ENCODE data around the gene LHFPL3. TPM values are rescaled to one million over a fixed set of nuclear protein-coding genes. Genes with fewer than 3 reads are reported as not detected.

LHFPL3 gene
- total RNA-seq, 4 donors from 2014 or later, result not detected

DNA sequence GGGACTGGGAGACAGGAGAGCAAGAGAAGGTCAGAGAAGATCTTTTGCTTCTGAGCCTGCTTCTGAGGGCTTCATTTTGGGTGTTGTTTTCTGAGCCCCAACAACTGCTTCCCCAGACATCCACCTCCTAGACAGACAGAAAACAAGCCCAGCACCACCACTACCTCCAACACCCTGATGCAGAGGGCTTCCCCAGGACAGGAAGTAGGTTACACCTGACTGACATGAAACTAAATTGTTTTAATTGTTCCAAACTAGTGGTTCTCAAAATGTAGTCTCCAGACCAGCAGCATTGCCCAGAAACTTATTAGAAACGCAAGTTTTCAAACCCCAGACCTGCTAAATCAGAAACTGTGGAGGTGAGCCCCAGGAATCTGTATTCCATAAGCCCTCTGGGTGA, 522.0 kb downstream of the LHFPL3 start:
- TF ChIP-seq POLR2A (IDR thresholded peaks at IDR 0.05), result no peak
- TF ChIP-seq, protein P1, sequence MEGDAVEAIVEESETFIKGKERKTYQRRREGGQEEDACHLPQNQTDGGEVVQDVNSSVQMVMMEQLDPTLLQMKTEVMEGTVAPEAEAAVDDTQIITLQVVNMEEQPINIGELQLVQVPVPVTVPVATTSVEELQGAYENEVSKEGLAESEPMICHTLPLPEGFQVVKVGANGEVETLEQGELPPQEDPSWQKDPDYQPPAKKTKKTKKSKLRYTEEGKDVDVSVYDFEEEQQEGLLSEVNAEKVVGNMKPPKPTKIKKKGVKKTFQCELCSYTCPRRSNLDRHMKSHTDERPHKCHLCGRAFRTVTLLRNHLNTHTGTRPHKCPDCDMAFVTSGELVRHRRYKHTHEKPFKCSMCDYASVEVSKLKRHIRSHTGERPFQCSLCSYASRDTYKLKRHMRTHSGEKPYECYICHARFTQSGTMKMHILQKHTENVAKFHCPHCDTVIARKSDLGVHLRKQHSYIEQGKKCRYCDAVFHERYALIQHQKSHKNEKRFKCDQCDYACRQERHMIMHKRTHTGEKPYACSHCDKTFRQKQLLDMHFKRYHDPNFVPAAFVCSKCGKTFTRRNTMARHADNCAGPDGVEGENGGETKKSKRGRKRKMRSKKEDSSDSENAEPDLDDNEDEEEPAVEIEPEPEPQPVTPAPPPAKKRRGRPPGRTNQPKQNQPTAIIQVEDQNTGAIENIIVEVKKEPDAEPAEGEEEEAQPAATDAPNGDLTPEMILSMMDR (IDR thresholded peaks at IDR 0.05), result no peak
- Histone ChIP-seq H3K9me3 (no peaks in the 10 kb centered on the region), H3K4me3 (no peak overlapping the region), H3K36me3 (no peaks in the 10 kb centered on the region), H3K27me3 (no peaks in the 10 kb centered on the region), H3K27ac (no peak overlapping the region), H3K4me1 (no peaks in the 10 kb centered on the region)
- DNase-seq, result no peak

DNA sequence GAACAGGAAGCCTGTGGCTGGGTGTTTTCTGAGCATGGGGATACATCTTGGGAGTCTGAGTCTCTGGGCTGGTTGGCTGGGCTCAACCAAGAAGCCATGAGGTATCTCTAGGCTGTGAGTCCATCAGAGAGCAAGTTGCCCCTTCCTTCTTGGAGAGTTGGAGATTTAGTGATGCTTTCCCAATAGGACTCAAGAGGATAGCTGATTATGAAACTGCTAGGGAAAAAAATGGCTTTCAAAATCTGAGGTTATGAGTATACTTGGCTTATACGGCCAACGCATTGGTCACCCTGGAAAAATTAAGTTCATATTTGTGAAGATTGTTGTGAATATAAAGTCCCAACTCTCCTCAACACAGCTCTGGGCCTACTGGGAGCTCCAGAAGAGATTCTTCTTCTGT, 522.9 kb downstream of the LHFPL3 start:
- TF ChIP-seq, protein P1 (IDR thresholded peaks at IDR 0.05), result no peak
- no peak for TF ChIP-seq POLR2A (IDR thresholded peaks at IDR 0.05)
- Histone ChIP-seq H3K9me3 (no peaks in the 10 kb centered on the region), H3K27me3 (no peaks in the 10 kb centered on the region), H3K27ac (no peak overlapping the region), H3K36me3 (no peaks in the 10 kb centered on the region), H3K4me3 (no peak overlapping the region), H3K4me1 (no peaks in the 10 kb centered on the region)
- no peak for DNase-seq

DNA sequence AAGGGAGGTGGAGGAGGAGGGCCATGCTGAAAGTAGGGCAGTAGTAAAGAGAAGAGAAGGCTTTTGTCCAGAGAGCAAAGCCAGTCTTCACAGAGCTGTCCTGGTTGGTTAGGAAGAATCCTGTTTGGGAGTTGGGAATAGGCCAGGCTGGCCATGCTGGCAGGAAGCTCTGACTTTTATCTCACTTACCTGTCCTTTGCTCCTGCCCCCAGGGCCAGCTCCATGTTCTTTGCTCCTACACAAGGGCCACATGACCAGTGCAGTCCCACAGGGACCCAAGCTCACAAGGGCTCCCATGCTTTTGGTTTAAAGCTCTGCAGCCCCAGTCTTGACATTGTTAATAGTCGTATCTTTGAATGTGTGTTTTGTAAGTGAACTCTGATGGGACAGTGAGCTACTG, 524.0 kb downstream of the LHFPL3 start:
- Histone ChIP-seq H3K36me3 (no peaks in the 10 kb centered on the region), H3K27ac (no peak overlapping the region), H3K4me1 (no peaks in the 10 kb centered on the region), H3K27me3 (no peaks in the 10 kb centered on the region), H3K4me3 (no peak overlapping the region), H3K9me3 (no peaks in the 10 kb centered on the region)
- no peak for TF ChIP-seq POLR2A (IDR thresholded peaks at IDR 0.05)
- no peak for DNase-seq

DNA sequence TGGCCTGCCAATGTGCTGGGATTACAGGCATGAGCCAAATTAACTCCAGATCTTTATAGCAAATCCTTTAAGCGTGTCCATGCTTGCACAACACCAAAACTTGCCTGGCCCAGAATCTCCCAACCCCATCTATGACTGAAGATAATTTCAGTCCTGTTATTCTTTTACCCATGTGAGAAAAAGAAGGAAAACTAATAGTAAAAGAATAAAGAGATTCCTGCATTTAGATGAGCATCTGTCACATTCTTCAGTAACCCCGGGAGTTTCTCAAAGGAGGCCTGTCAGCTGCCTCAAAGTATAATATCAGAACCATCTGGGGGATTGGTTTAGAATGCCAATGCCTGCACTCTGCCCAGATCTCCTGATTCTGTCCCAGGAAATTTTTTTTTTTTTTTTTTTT, 527.5 kb downstream of the LHFPL3 start:
- Histone ChIP-seq H3K36me3 (no peaks in the 10 kb centered on the region), H3K4me1 (no peaks in the 10 kb centered on the region), H3K27me3 (no peaks in the 10 kb centered on the region), H3K9me3 (no peaks in the 10 kb centered on the region), H3K4me3 (no peak overlapping the region), H3K27ac (no peak overlapping the region)
- TF ChIP-seq, protein P1 (IDR thresholded peaks at IDR 0.05), result no peak
- no peak for TF ChIP-seq POLR2A (IDR thresholded peaks at IDR 0.05)
- no peak for DNase-seq

DNA sequence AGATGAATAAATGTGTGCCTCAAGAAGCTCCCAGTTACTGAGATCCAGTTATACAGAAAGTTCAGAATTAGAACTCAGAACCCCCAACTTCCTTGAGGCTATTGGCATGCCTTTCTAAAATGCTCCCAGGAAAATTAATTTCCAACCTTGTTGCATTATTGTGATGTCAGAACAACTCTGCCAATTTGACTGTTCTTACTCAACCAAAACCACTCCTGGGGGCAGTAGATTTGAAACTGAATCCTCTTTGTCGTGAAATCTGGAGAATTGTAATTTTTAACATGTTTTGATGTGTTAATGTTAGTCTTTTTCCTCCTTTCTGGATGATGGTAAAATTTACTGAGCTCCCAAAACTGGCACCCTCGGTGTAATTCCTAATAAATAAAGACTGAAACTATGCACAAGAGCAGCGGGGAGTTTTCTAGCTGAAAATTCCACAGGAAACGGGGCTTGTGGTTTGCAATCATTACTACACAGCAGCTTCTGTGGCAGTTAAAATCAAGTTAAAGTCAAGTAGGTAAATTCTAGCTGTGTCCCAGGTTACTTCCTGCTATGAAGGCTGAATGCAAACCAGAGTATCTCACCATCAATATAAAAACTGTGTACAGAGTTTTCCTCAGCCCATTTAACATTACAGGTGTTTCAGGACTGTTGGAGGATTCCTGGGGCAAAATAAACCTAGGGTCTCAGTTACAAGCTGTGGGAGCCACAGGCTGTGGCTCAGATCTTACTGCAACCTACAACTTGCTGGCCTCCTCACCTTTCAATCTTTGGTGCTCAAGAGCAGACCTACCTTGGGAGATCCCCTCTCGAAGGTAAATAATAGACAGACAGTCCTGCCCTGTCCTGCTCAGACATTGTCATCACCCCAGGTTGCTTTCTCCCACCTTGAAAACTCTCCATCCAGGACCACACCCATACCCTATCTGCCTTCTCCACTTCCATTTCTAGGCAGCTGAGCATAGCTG, 529.3 kb downstream of the LHFPL3 start:
- no peaks in the 10 kb centered on the region for H3K4me1 ChIP-seq
- no peak overlapping the region for H3K27ac ChIP-seq
- no peak overlapping the region for H3K4me3 ChIP-seq
- H3K27me3 ChIP-seq, result no peaks in the 10 kb centered on the region
- H3K36me3 ChIP-seq, result no peaks in the 10 kb centered on the region
- H3K9me3 ChIP-seq, result no peaks in the 10 kb centered on the region
- DNase-seq, result no peak
- TF ChIP-seq, protein P1 (IDR thresholded peaks at IDR 0.05), result no peak
- TF ChIP-seq POLR2A (IDR thresholded peaks at IDR 0.05), result no peak

DNA sequence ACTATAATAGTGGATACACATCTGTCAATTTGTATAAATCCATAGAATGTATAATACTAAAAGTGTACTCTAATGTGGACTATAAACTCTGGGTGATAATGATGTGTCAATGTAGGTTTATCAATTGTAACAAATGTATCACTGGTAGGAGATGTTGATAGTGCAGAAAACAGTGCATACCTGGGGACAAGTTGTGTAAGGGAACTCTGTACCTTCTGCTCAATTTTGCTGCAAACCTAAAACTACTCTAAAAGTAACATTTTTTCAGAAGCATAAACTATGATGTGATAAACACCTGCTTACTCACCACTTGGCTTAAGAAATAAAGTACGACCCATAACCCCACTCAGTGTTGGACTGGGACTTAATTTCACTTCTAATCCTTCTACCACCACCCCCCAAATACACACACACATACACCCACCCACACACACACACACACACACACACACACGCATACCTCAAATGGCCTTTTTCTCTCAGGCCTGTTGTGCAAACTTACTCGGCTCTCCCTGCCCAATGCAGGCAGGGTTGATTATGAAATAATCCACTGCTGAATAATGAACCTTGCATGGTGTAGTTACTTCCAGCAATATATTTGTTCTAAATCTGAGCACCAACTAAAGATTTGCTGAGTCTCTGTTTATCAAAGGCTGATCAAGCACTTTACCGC, 531.5 kb downstream of the LHFPL3 start:
- DNase-seq, result no peak
- no peak overlapping the region for H3K27ac ChIP-seq
- H3K36me3 ChIP-seq, result no peaks in the 10 kb centered on the region
- TF ChIP-seq, protein P1 (IDR thresholded peaks at IDR 0.05), result no peak
- TF ChIP-seq POLR2A (IDR thresholded peaks at IDR 0.05), result no peak
- H3K9me3 ChIP-seq, result peaks cover 0 to 6% (median 0%) of the 10 kb centered on the region in 4 donors
- no peaks in the 10 kb centered on the region for H3K4me1 ChIP-seq
- H3K27me3 ChIP-seq, result no peaks in the 10 kb centered on the region
- H3K4me3 ChIP-seq, result no peak overlapping the region

All from Peyer's patch (tissue), 4 donors.